CD4-positive, alpha-beta T cell treated with Interleukin-4 for 1 hour (primary cell): ENCODE results near the gene ARNT2.

Experiments used
- DNase-seq, 2 donors: peaks; one replicate each; pipeline ENCODE4 v3.0.0-alpha.2; 2020 to 2022

The ARNT2 gene

DNA sequence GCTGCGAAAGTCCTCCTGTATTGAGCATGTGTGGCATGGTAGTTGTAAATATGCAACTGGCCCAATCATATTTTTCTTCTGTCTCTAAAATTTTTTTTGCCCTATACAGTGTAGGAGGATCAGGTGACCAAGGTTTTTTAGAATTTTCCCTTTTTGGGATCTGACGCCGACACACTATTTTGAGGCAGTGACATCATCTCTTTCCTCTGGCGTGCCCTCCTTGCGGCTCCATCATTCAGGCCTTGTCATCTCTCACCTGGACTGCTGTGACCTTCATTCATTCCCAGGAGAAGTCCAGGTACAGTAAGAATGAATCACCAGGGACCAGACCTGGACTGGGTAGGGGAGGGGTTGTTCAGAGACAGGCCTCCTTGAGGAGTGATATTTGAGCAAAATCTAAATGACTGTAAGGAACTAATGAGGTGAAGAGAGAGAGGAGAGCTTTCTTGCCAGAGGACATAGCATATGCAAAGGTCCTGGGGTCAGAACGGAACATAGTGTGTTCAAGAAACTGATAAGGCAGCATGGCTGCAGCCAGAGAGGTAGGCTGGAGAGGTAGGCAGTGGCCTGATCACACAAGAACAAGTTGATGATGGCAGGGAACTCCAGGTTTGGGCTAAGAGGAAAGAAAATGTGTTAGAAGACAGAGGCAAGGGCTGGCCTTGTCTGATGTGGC lies 38.7 kb downstream of the ARNT2 start:
- DNase-seq = no peak

- no peak for DNase-seq
Observed at GRCh38 chr15:80444680-80445251, 40.6 kb downstream of the ARNT2 start.

DNA sequence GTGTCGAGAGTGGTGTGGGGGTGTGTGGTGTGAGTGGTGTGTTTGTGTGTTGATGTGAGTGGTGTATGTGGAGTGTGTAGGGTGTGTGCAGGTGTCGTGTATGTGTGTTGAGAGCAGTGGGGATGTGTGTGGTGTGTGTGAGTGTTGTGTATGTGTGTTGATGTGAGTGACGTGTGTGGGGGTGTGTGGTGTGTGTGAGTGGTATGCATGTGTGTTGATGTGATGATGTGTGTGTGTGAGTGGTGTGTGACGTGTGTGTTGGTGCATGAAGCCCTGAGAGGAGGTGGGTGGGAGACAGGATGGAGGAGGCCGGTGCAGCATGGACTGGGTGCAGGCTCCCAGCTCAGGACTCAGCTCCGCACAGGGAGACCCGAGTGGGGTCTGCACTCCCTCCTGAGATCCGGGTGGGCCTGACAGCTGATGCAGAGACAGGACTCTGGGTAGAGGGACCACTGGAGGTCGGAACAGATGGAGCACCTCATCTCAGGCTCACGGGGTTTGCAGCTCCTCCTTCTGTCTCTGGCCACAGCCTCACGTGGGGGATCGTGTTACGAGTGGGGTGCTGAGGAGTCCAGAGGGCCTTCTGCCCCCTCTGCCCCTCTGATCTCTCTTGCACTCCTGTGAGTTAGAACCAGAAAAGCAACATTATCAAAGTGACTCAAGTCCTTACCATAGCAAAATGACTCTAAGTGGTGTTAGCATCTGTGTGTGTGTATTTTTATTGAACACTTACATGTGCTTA lies 41.3 kb downstream of the ARNT2 start:
- no peak for DNase-seq

DNA sequence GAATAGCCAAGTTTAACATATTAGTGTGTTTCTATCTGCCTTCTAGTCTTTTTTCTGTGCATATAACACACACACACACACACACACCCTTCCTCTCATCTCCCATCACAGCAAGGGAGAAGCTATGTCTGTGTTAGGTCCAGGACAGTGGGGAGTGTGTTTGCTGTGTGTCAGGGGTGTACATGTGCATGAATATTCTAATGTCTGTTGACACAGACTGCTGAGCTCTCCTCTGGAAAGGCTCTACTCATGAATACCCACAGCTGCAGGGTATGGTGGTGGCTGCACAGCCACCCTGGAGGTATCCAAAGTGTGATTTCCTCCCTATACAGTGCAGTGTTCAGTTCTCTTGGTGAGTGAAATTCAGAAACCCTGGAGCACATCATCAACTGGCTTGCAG lies 42.9 kb downstream of the ARNT2 start:
- DNase-seq = no peak

GRCh38 chr15:80449825-80450224 lies 45.6 kb downstream of the ARNT2 start:
- no peak for DNase-seq

GRCh38 chr15:80450811-80451321 lies 46.7 kb downstream of the ARNT2 start:
- DNase-seq = no peak

- no peak for DNase-seq
Observed at GRCh38 chr15:80452166-80452565, 48.0 kb downstream of the ARNT2 start.

DNA sequence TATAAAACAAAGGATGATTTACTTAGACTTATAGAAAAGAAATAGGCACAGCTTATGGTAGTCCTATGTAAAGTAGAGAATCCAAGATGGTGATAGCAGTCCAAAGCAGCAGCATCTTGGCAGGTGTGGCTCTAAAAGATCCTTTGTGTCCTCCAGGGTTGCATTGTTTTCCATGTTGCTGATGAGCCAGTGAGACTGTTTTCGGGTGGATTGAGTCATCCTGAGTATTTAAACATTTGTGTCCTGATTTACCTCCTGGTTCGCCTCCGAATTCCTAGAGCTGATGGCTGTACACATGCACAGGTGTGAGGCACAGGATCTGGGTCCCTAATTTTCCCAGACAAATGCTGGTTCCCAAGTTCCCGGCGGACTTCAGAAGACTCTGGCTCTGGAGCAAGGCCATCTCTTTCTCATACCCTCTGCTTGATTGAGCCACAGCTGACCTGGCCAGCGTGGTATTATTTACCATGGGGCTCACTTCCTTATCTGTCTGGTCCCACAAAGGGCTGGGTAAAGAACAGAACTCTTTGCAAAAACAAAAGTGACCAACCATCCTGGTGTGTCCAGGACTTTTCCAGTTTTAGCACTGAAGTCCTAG lies 51.0 kb downstream of the ARNT2 start:
- DNase-seq = no peak

GRCh38 chr15:80455668-80456442 lies 51.7 kb downstream of the ARNT2 start:
- peak; percentile 55 to 60 for DNase-seq

DNA sequence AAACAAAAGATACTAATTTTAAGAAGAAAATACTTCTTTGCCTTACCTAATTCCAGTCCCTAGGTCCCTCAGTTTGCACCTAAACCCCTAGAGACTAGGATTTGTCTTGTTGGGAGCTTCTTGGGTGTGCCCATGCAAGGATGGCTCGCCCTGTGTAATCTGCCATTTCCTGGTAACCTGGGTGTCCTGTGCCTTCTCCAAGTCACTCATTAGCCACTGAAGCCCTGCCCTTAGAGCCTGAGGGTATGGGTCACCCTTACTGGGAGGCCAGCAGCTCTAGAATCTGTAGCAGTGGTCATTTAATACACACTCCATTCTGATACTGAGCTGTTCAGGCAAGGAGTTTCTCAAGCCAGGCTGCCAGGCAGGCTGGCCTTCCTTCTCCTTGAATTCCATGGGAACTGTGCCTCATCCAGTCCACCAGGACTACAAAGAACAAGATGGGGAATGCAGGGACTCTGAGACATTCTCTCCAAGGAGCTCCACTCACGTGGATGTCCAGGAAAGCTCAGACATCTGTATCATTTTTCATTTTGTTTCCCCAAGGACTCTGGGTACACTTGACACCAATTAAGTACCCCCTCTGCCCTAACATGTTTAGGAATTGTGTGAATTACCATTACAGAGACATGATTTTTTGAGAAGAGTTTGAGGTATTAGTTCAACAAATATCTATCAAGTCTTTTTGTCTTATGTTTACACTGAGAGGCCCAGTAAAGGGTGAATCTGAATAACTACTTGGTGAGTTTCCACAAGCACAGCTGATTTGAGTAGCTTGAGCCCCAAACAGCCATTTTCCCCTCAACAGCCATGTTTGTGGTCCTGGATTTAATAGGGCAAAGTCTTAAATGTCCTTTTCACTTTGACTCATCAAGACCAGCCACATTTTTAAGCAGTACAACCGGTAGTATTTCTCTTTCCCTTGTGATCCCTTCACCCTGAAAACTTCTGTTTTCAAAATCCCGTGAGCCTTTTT lies 52.6 kb downstream of the ARNT2 start:
- DNase-seq = no peak

DNA sequence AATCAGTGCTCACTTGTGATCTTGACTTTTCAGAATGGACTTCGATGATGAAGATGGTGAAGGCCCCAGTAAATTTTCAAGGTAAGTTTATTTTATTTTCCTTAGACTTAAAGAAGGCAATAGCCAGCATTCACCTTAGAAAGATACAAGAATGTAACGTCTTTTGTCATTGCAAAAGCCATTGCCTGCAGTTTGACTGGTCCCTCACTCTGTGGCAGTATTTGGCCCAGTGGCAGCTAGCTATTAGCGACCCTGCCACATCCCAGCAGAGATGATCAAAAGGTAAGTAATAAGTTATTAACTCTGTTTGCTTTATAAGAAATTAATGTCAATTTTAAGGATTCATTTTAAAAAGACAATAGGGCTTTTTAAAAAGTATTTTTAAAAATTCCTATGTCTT lies 53.7 kb downstream of the ARNT2 start:
- DNase-seq = no peak

DNA sequence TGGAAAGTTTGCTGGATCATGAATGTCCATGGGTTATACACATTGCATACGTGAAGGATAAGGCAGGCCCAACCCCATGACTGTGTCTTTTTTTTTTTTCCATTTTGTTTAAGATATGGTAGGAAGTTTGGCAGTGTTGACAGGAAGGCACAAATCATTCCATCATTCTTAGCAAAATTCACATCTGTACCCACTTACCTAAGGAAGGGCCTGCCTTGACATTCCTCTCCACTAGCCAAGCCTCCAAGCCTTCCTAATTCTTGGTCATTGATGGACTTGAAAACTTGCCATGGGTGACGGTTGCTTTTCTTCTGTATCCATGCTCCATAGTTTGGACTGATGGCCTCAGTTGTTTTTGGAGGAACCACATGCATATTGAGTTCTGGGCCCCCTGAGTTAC lies 54.4 kb downstream of the ARNT2 start:
- DNase-seq = no peak

- DNase-seq = no peak
Observed at GRCh38 chr15:80459380-80459779, 55.2 kb downstream of the ARNT2 start.

- DNase-seq = no peak
Observed at GRCh38 chr15:80459818-80460217, 55.6 kb downstream of the ARNT2 start.

GRCh38 chr15:80461356-80462095 lies 57.3 kb downstream of the ARNT2 start:
- DNase-seq = no peak

GRCh38 chr15:80462111-80462510 lies 57.9 kb downstream of the ARNT2 start:
- DNase-seq = no peak

- no peak for DNase-seq
Observed at GRCh38 chr15:80462836-80463512, 58.8 kb downstream of the ARNT2 start.

DNA sequence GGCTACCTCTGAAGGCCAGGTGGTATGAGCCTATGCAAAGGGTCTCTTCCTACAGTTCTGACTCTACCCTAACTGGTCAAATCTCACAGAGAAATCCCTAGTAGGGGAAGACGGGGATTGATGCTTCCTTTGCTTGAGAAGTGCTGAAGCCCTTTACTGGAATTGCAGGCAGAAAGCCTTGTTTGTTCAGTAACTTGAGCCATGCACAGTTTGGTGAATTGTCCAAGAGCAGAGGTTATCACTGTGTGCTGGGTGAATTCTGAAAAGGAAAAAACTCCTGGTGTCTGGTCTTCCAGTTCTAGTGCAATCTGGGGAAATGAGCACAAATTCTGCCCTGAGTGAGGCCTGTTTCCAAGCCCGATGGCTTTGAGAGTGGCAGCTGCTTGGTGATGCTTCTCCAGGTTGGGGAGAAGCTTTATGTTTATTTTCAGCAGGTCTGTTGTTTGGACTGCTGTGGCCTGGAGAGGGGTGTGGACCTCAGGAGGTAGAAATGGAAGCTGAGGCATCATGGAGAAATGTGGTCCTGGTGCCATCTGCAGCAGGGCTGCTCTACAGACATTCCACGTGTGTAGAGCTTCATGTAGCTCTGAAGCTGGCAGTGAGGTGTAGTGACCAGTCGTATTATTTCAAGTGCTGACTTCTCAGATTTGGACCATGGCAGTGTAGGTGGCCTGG lies 60.9 kb downstream of the ARNT2 start:
- no peak for DNase-seq

GRCh38 chr15:80465626-80466005 lies 61.4 kb downstream of the ARNT2 start:
- no peak for DNase-seq

DNA sequence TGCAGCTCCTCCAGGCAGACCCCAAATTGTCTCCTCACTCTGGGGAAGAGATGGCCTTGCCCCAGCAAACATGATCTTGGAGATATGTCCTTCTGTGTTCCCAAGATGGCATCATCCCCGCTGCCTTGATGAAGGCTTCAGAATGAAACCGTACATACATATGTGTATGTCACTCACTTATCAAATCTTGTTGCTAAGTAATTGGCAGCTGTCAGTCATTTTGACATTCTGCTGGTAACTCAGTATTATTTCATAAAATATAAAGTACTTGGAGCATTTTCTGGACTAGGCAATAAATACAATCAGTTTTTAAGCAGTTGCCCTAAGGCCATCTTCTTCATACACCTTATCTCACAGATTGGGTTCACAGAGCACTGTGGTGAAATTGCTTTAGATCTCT lies 62.4 kb downstream of the ARNT2 start:
- DNase-seq = no peak
